HG02642 (cell line): Measurements from ENCODE around the gene SUV39H2.
"Not testable (repeated sequence)": the region's sequence is repeated elsewhere in the genome, so short reads cannot be mapped to it uniquely, and the experiment has no call there.

Experiments
- ATAC-seq: cut with Tn5 transposase; IDR thresholded peaks from one replicate; pipeline ENCODE4 v1.9.1; 2021; ENCODE audit warnings: mild to moderate bottlenecking; ENCODE audit not compliant: unreplicated experiment, poor library complexity

The SUV39H2 gene

GRCh38 chr10:14926061-14926470 is 47.4 kb downstream of the SUV39H2 start:
- peak; percentile 36 for ATAC-seq

GRCh38 chr10:14926722-14927416 is 48.2 kb downstream of the SUV39H2 start:
- peak; percentile 96 for ATAC-seq

- no peak for ATAC-seq
Observed at GRCh38 chr10:14930610-14931009, 51.9 kb downstream of the SUV39H2 start.

- no peak for ATAC-seq
Observed at GRCh38 chr10:14936584-14936983, 57.9 kb downstream of the SUV39H2 start.

- not testable (repeated sequence) for ATAC-seq
Observed at GRCh38 chr10:14938971-14939370, 60.3 kb downstream of the SUV39H2 start.

- peak; percentile 94 for ATAC-seq
Observed at GRCh38 chr10:14942147-14942949, 63.7 kb downstream of the SUV39H2 start.

- not testable (repeated sequence) for ATAC-seq
Observed at GRCh38 chr10:14942950-14943338, 64.3 kb downstream of the SUV39H2 start.

GRCh38 chr10:14945108-14945507 is 66.4 kb downstream of the SUV39H2 start:
- no peak for ATAC-seq

GRCh38 chr10:14947268-14947667 is 68.6 kb downstream of the SUV39H2 start:
- no peak for ATAC-seq

GRCh38 chr10:14949291-14949690 is 70.6 kb downstream of the SUV39H2 start:
- ATAC-seq = no peak

GRCh38 chr10:14952851-14953423 is 74.3 kb downstream of the SUV39H2 start:
- ATAC-seq = no peak

GRCh38 chr10:14953424-14954000 is 74.8 kb downstream of the SUV39H2 start:
- ATAC-seq = peak; percentile 34
